GM21723 (cell line): Measurements from ENCODE around the gene LRP5.
"Not testable (repeated sequence)": the region's sequence is repeated elsewhere in the genome, so short reads cannot be mapped to it uniquely, and the experiment has no call there.

Experiments
- ATAC-seq: cut with Tn5 transposase; IDR thresholded peaks from one replicate; pipeline ENCODE4 v1.9.1; 2021; ENCODE audit warnings: mild to moderate bottlenecking, moderate library complexity; ENCODE audit not compliant: unreplicated experiment

LRP5 gene

DNA sequence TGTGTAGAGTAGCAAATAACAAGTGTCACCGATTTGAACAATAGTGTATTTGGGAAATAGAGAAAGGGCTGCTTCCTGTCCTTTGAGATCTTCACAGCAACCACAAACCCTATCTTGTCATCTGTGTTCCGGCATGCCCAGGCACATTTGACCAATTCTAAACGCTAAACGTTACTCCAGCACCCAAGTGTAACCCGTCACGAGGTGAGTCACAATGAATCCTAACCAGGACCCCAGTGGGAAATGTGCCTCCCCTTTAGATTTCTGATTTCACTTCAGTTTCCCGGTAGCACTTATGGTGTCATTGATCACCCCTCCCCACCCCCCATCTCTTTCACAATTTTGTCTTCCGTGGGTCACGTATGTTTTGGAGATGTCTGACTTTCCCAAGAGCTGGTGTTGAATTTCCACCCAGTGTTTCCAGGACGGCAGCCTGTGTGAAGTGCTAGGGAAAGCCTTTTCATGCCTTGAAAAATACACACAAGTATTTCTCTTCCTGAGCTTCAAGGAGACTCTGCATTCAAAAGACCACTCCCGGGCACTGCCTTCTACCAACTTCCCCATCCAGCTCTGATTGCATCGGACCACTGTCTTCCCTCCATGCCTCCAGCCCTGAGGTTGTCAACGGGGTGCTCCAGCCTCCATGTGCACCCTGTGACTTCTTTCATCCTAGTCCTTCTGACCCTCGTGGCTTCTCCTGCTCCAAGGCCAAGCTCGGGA is 30.1 kb upstream of the LRP5 start:
- ATAC-seq, result peak; percentile 82

DNA sequence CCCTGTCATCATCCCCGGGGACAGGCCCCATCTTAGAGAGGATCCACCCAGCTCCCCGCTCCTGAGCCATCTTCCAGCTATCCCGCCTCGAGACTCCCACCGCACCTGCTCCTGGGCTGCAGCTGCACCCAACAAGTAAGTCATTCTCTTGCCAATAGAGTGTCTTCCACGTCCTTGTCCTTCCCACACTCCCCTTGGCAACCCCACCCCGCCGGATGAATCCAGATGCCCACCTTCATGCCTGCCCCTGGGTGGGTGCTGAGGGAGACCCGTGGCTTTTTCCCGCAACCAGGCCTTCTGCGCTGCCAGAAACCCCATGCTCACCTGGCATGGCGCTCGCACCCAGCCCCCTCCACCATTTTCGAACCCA is 29.5 kb upstream of the LRP5 start:
- ATAC-seq, result no peak

DNA sequence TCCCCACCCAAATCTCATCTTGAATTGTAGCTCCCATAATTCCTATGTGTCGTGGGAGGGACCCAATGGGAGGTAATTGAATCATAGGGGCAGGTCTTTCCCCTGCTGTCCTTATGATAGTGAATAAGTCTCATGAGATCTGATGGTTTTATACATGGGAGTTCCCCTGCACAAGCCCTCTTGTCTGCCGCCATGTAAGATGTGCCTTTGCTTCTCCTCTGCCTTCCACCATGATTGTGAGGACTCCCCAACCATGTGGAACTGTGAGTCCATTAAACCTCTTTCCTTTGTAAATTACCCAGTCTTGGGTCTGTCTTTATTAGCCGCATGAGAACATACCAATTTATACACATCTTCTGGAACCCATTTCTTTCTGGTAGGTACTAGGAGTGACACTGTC is 27.8 kb upstream of the LRP5 start:
- not testable (repeated sequence) for ATAC-seq

DNA sequence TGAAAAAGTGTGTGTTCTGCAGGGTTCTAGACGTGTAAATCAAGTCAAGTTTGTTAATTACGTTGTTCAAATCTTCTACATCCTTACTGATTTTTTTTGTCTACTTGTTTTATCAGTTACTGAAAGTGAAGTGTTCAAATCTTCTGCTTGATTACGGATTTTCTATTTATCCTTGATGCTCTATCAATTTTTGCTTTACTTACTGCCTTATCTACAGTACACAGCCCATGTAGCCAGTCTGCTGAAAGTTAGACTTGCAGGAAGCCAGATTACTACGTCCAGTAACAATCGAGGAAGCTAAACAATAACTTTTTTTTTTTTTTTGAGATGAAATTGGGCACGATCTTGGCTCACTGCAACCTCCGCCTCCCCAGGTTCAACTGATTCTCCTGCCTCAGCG is 25.0 kb upstream of the LRP5 start:
- ATAC-seq, result no peak

DNA sequence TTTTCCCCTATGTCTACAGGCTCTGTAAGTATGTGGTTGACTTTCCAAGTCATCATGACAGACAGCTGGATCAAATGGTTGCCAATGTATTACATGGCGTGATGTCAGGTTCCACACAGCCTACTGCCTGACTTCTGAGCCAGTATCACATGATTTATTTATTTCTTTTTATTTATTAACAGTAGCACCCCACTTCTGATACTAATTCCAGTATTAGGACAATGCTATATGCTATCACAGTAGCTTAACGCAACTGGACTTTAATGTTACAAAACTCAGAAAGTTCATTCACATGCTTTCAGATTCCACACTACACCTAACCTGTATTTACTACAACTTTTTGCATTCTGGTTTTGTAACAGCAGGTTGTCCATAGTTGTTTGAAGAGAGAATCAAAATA is 22.9 kb upstream of the LRP5 start:
- ATAC-seq, result no peak

DNA sequence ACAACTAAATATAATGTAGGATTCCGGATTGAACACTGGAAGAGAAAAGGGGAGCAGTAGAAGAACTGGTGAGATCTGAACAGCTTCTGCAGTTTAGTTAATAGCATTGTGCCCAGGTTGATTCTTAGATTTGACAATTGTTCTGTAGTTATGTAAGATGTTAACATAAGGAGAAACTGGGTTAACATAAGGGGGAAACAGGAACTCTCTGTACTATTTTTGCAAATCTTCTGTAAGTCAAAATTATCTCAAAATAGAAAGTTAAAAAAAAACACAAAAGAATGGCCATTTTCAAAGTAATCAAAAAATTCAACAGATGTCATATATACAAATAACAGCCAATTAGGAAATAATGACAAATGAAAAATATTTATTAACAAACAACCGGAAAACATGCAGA is 18.7 kb upstream of the LRP5 start:
- ATAC-seq, result no peak

DNA sequence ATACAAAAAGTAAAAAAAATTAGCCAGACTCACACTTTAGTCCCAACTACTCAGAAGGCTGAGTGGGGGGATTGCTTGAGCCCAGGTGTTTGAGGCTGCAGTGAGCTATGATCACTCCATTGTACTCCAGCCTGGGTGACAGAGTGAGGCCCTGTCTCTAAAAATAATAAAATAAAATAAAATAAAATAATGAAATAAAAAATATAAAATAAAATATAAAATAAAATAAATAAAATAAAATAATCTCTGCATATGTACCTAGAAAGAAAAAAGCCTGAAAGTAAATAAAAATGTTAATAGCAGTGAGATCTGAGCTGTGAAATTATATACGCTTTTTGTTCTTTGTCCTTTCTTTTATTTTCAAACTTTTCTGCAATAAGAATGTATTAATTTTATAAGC is 17.1 kb upstream of the LRP5 start:
- no peak for ATAC-seq

DNA sequence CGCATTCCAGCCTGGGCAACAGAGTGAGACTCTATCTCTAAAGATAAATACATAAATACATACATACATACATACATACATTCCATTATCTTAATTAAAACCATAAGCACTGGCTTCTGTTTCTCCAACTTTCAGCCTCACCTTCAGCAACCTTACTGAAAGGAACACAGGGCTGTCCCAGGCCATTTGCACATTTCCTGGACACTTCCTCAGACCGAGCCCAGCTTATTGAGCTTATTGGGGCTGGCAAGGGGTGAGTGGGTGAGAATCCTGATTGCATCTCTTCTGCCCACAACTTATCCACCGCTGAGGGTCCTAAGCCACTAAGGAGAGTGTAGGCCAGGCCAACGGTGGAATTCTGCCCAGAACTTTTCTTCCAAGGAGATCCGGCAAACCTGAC is 16.5 kb upstream of the LRP5 start:
- no peak for ATAC-seq

DNA sequence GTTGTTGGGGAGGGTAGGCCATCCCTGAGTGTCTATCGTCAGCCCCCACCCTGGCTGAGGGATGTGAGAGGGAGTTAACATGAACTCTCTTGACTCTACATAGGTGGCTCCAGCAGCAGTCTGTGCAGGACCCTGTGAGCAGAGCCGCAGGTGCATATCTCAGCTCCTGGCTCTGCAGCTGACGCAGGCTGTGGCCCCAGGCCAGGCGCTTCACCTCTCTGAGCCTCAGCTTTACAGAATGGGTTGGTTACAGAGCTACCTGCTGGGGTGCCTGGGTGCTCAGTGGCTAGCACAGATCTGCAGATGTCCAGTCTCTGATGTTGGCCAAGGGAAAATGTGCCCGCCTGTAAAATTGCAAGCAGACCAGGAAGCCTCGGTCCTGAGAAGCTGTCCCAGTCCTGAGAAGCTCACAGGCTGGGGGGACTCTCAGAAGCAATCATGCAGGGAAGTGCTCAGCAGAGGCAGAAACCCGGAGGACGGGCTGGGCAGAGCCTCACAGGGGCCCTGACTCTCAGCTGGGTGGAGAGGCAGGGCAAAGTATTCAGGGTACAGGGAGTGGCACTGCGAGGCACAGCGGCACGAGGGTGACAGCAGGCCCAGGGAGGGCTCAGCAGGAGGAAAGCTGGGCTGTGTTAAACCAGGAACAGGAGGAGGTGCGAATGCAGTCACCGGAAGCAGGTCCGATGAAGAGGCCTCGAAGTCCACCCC is 15.9 kb upstream of the LRP5 start:
- ATAC-seq, result no peak

DNA sequence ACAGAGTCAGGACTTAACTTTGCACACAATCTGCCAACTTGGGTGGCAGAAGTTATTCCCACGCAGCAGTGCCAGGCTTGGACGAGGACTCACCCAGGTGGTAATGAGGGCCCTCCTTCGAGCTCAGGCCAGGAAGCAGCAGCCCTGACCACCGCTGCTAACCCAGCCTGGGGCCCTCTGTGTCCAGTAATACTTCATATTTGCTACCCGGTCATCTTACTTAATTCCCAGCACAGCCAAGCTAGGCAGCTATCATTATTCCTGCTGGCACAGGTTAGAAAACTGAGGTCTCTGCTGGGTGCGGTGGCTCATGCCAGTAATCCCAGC is 15.4 kb upstream of the LRP5 start:
- ATAC-seq, result no peak

DNA sequence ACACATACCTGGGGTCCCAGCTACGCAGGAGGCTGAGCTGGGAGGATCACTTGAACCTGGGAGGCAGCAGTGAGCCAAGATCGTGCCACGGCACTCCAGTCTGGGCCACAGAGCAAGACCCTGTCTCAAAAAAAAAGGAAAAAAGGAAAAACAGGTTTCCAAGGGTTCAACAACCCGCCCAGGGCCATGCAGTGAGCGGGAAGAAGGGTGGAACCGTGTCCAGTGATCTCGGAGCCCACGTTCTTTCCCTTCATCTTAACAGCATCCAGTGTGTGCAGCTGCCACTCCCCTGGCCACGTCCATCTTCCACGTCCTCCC is 14.9 kb upstream of the LRP5 start:
- peak; percentile 10 for ATAC-seq

DNA sequence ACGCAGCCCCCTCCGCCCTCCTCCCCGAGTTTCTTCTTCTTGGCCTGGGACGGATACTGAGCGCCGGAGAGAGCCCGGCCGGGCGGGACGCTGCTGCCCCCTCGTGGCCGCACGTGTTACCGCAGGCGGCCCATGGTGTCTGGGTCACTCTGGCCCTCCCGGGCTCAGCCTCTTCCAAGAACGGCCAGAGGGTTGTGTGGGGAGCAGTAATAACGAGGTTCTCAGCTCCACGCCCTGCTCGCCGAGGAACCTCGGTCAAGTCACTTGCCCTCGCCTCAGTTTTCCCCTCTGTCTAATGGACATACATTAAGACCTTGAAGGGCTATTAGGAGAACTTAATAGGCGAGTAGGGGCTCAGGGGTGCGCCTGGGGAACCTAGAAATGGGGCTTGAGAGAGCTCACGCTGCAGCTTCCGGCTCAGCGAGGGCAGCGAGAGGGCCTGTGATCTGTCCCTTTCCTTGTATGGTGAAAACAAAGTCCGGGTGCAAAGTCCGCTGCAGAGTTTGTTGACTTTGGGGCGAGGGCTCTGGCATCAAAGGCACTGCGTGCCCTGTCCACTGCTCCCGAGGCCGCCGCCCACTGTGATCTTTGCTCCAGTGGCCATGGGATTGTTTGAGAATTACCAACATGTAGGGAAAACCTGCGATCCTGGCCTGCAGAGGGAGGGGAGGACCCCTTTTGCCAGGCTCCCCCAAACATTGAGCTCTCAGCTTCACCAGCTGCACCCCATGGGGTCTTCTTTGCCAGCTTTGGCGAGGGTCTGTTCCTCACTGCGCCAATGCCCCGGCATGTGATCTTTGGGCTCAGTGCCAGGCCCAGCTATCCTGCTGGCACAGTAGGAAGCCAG is 14.4 kb upstream of the LRP5 start:
- peak; percentile 71 for ATAC-seq

DNA sequence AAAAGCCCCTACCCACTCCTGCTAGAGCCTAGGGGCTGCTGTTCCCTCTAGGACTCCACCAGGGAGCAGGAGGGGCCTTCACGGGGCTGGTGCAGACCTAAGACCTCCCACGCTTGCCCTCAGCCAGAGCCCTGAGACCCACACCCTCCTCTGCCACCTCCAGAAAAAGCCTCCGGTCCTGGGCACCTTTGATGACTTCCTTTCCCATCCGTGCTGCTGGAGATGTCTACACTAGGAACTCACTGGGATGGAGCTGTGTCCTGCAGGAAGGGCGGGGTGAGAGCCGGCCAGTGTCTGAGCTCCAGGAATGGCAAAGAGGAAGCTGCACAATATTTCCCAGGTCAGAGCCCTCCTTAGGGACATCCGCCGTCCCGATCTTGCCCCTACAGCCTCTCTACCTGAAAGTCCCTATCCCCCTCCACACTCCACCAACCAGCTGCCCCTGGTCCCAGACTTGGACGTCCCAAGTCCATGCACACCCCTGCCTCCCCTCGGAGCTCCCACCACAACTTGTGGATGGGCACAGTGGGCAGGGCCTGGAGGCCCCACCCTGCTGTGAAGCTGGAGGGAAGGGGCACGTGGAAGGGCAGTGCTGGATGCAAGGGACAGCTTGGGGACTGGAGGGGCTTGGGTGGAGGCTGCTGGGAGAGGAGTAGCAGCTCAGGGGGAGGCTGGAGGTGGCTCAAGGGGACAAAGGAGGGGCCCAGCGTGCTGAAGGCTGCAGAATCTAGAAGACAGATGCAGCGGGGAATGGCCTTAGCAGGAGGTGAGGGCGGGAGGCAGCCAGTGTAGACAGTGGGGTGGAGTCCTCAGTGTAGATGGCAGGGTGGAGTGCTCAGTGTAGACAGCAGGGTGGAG is 13.5 kb upstream of the LRP5 start:
- no peak for ATAC-seq

DNA sequence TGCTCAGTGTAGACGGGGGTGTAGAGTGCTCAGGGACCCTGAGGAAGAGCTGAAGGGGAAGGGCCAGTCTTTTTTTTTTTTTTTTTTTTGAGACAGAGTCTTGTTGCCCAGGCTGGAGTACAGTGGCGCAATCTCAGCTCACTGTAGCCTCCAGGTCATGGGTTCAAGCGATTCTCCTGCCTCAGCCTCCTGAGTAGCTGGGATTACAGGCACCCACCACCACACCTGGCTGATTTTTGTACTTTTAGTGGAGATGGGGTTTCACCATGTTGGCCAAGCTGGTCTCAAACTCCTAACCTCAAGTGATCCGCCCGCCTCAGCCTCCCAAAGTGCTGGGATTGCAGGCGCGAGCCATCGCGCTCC is 12.9 kb upstream of the LRP5 start:
- not testable (repeated sequence) for ATAC-seq

DNA sequence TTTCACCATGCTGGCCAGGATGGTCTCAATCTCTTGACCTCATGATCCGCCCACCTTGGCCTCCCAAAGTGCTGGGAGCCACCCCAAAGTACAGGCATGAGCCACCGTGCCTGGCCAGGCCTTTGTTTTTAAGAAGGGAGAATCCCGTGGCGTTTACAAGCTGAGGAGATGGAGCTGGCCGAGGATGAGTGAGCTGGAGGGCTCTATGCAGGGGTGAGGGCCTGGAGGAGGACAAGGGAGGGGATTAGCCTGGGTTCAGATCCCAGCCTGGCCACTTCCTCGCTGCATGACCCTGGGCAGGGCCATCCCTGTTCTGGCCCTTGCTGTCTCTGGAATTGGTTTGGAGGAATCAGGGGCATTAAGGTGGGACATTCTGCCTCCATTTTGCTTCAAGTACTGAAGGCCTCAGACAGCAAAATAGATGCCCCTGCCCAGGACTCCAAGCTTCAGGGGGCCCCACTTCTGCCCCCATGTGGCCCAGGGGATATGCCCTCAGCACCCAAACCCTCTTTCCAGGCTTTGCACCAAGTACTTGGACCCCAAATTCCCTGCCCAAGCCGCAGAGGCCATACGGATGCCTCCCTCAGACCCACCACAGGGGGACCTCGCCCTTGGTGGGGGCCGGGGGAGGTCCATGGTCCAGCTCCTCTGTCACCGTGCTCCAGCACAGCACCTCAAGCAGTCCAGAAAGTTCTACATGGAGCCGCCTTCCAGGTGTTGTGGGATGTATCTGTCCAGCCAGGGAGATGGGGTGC is 12.1 kb upstream of the LRP5 start:
- no peak for ATAC-seq

DNA sequence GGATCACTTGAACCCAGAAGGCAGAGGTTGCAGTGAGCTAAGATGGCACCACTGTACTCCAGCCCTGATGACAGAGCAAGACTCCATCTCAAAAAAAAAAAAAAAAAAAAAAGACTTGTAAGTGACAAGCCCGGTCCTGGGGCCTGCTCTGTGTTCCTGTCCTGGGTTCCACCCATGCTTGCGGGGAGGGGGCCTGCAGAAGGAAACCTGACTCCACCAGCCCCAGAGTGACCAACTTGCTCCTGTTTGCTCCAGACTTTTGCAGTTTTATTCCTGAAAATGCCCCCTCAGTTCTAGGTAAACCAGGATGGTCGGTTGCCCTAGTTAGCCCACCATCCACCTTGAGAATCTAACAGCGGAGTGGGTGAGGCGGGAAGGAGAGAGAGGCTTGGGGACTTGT is 10.1 kb upstream of the LRP5 start:
- ATAC-seq, result no peak

DNA sequence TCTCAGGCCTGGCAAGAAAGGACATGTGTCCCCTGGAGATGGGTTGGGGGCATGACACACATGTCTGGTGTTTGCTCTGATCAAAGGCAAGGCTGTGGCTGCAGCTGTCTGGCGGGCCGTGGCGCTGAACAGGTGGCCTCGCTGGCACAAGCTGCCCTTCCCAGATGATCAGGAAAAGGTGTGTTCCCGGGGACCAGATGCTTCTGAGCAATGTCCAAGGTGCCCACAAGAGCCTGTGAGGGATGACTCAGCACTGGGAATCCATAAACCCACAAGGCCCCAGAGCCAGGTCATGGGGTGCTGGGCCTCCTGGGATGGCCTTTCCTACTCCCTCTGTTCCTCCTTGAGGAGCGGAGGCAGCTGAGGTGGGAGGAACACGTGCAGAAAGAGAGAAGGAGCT is 9.7 kb upstream of the LRP5 start:
- no peak for ATAC-seq

DNA sequence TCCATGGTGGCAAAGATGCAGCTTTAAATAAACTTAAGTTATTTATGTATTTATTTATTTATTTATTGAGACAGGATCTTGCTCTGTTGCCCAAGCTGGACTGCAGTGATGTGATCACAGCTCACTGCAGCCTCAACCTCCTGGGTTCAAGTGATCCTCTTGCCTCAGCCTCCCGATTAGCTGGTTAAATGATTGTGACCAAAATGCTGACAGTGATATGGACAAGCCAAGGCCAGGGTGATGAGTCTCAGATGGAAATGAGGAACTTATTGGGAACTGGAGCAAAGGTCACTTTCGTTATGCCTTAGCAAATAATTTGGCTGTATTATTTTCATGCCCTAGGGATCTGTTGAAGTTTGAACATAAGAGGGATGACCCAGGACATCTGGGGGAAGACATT is 9.3 kb upstream of the LRP5 start:
- no peak for ATAC-seq

DNA sequence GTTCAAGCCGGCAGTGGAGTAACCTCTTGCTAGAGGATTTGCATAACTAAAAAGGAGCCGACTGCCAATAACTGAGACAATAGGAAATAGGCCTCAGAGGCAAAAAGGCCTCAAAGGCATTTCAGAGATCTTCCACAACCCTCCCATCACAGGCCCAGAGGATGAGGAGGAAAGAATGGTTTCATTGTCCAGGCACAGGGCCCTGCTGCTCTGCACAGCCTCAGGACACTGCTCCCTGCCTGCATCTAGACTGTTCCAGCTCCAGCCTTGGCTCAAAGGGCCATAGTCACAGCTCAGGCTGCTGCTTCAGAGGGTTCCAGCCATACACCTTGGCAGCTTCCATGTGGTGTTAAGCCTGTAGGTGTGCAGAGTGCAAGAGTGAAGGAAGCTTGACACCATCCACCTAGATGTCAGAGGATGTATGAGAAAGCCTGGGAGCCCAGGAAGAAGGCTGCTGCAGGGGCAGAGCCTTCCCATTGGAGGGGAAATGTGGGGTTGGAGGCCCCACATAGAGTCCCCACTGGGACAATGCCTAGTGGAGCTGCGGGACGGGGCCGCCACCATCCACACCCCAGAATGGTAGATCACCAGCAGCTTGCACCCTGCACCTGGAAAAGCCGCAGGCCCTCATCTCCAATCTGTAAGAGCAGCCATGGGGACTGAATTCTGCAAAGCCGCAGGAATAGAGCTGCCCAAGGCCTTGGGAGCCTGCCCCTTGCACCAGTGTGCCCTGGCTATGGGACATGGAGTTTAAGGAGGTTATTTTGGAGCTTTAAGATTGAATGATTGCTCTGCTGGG is 8.2 kb upstream of the LRP5 start:
- ATAC-seq, result no peak

DNA sequence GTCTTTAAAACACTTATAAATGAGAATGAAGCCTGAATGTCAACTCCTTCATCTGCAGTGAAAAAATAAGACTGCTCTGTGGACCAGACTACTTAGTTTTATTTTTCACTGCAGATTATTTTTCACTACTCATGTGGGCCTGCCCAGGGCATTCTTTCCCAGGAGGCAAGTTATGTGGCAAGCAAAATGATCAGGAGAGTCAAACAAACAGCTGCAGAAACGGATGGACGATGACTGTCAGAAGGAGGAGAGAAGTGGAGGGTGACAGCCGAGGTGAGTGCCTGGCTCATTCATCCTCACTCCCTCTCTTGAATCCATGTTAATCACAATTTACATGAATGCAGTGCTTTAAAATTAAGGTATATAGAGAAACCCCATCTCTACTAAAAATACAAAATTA is 5.8 kb upstream of the LRP5 start:
- ATAC-seq, result no peak
